Lower leg skin (tissue), 3 donors: Measurements from ENCODE around the gene CREBBP.
"Not testable (repeated sequence)": the region's sequence is repeated elsewhere in the genome, so short reads cannot be mapped to it uniquely, and the experiment has no call there.

Experiments
- CTCF ChIP-seq, 3 donors: fragments of 450-650 bp; IDR thresholded peaks; one replicate each; pipeline ENCODE4 v1.5.1; 2016; ENCODE audit warnings: antibody characterized with exemption in 3 of 3, mild to moderate bottlenecking in 3 of 3, moderate library complexity in 2 of 3
- POLR2A ChIP-seq, 2 donors: fragments of 450-650 bp; IDR thresholded peaks; one replicate each; pipeline ENCODE4 v1.6.1; 2016 to 2017; ENCODE audit warnings: antibody characterized with exemption in 2 of 2, mild to moderate bottlenecking in 1 of 2, moderate library complexity in 1 of 2

GRCh38 chr16:3911741-3912140 is 31.2 kb upstream of the CREBBP start:
- TF ChIP-seq CTCF, POLR2A (IDR thresholded peaks at IDR 0.05): not testable (repeated sequence)
